Measurements from ENCODE around the gene CXCL13.
"Not testable (repeated sequence)": the region's sequence is repeated elsewhere in the genome, so short reads cannot be mapped to it uniquely, and the experiment has no call there.

The CXCL13 gene, protein sequence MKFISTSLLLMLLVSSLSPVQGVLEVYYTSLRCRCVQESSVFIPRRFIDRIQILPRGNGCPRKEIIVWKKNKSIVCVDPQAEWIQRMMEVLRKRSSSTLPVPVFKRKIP

GRCh38 chr4:77605210-77605902 lies at the start of gene CXCL13:
Gene CXCL13 (plus strand): TSS chr4:77605820. CDS start chr4:77605866, 46 bp downstream.
- Mint-ChIP-seq H3K27ac (no peak within 1 kb of the TSS), H3K4me3 (no peak within 1 kb of the TSS), H3K9me3 (no peaks in the 10 kb centered on the region)

DNA sequence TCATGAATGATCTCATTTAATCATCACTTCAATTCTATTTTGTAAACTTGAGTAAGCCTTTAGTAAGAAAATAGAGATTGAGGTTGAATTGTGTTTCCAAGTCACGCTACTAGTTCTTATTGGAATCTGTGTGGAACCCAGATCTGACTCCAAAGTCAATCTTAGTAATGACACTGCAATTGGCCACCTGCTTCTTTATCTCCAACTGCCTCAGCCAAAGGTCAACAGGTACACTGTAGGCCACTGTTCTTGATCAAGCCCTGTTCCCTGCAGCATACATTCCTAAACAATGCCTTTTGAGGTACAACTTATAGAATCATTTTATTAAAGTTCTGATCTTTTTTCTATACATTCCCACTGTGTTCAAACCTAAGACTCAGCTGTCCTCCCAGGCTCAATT lies 45.5 kb upstream of the CXCL13 start:
- DNase-seq = no peak
- H3K27me3 Mint-ChIP-seq (ENCODE audit: low read depth, poor library complexity) = peaks cover 3% of the 10 kb centered on the region
- H3K36me3 Mint-ChIP-seq (ENCODE audit: low read depth) = no peaks in the 10 kb centered on the region
- TF ChIP-seq, protein P1, sequence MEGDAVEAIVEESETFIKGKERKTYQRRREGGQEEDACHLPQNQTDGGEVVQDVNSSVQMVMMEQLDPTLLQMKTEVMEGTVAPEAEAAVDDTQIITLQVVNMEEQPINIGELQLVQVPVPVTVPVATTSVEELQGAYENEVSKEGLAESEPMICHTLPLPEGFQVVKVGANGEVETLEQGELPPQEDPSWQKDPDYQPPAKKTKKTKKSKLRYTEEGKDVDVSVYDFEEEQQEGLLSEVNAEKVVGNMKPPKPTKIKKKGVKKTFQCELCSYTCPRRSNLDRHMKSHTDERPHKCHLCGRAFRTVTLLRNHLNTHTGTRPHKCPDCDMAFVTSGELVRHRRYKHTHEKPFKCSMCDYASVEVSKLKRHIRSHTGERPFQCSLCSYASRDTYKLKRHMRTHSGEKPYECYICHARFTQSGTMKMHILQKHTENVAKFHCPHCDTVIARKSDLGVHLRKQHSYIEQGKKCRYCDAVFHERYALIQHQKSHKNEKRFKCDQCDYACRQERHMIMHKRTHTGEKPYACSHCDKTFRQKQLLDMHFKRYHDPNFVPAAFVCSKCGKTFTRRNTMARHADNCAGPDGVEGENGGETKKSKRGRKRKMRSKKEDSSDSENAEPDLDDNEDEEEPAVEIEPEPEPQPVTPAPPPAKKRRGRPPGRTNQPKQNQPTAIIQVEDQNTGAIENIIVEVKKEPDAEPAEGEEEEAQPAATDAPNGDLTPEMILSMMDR (IDR thresholded peaks at IDR 0.05) = no peak
- no peak overlapping the region for H3K4me3 Mint-ChIP-seq
- peaks cover 27% of the 10 kb centered on the region for H3K9me3 Mint-ChIP-seq
- H3K27ac Mint-ChIP-seq = no peak overlapping the region
- no peaks in the 10 kb centered on the region for H3K4me1 Mint-ChIP-seq

More at GRCh38 chr4:77605210-77605902, at the start of gene CXCL13:
- Mint-ChIP-seq H3K27me3 (ENCODE audit: low read depth, poor library complexity) (peaks cover 7% of the 10 kb centered on the region), H3K36me3 (ENCODE audit: low read depth) (no peaks in the 10 kb centered on the region), H3K4me1 (peaks cover 8% of the 10 kb centered on the region)
- no peak for DNase-seq
- TF ChIP-seq, protein P1 (IDR thresholded peaks at IDR 0.05) = no peak

GRCh38 chr4:77561720-77562119 lies 43.9 kb upstream of the CXCL13 start:
- peaks cover 24% of the 10 kb centered on the region for H3K9me3 Mint-ChIP-seq
- not testable (repeated sequence) for H3K36me3 Mint-ChIP-seq (ENCODE audit: low read depth); H3K27ac Mint-ChIP-seq; DNase-seq; H3K4me1 Mint-ChIP-seq; H3K27me3 Mint-ChIP-seq (ENCODE audit: low read depth, poor library complexity); H3K4me3 Mint-ChIP-seq

DNA sequence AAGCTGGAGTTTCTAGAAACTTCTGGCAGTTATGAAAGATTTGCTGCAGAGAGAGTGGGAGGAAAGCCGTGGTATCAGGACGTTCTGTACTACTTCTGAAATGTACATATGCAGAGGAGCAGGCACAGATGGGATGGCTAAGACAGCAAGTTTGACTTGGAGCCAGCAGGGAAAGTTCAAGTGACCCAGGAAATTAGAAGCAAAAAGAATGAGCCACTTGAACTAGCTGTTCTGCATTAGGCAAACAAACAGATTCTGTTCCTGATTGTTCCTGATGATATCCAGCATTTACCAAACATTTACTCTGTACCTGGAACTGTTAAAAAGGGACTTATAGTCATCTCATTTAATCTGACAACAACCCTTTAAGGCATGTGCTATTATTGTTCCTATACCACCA lies 41.4 kb upstream of the CXCL13 start:
- H3K27ac Mint-ChIP-seq = no peak overlapping the region
- no peaks in the 10 kb centered on the region for H3K4me1 Mint-ChIP-seq
- H3K4me3 Mint-ChIP-seq = no peak overlapping the region
- no peaks in the 10 kb centered on the region for H3K27me3 Mint-ChIP-seq (ENCODE audit: low read depth, poor library complexity)
- H3K36me3 Mint-ChIP-seq (ENCODE audit: low read depth) = no peaks in the 10 kb centered on the region
- DNase-seq = no peak
- H3K9me3 Mint-ChIP-seq = peaks cover 40% of the 10 kb centered on the region
- TF ChIP-seq, protein P1 (IDR thresholded peaks at IDR 0.05) = no peak

DNA sequence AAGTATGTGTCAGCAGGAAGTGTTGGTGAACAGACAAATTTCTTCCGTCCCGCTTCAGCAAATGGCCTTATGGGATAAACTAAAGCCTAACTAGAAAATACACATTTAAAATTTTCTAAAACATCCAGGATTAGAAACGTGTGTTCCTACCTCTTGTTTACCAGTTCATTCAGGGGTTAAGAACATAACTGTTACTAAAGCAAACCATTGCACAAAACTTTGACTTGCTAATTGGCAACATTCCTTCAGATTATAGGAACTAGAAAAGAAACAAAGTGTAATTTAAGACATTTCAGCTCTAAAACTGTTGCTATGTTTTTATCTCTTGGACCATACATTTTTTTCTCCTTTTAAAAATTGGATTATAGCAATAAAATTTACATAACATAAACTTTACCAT lies 39.5 kb upstream of the CXCL13 start:
- Mint-ChIP-seq H3K9me3 (peaks cover 41% of the 10 kb centered on the region), H3K27ac (no peak overlapping the region), H3K27me3 (ENCODE audit: low read depth, poor library complexity) (no peaks in the 10 kb centered on the region), H3K4me1 (no peaks in the 10 kb centered on the region), H3K4me3 (no peak overlapping the region), H3K36me3 (ENCODE audit: low read depth) (no peaks in the 10 kb centered on the region)
- TF ChIP-seq, protein P1 (IDR thresholded peaks at IDR 0.05) = no peak
- no peak for DNase-seq

DNA sequence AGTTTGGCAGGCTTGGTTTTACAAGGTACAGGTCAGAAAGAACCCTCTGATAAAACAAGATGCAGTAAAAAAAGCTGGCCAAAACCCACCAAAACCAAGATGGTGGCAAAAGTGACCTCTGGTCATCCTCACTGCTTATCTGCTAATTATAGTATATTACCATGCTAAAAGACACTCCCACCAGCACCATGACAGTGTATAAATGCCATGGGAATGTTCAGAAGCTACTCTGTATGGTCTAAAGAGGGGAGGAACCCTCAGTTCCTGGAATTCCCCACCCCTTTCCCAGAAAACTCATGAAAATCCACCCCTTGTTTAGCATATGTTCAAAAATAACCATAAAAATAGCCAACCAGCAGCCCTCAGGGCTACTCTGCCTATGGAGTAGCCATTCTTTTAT lies 38.1 kb upstream of the CXCL13 start:
- no peak for DNase-seq
- Mint-ChIP-seq H3K9me3 (peaks cover 53% of the 10 kb centered on the region), H3K4me3 (no peak overlapping the region), H3K4me1 (no peaks in the 10 kb centered on the region), H3K27ac (no peak overlapping the region), H3K36me3 (ENCODE audit: low read depth) (no peaks in the 10 kb centered on the region), H3K27me3 (ENCODE audit: low read depth, poor library complexity) (no peaks in the 10 kb centered on the region)
- TF ChIP-seq, protein P1 (IDR thresholded peaks at IDR 0.05) = no peak

- not testable (repeated sequence) for H3K27me3 Mint-ChIP-seq (ENCODE audit: low read depth, poor library complexity); H3K4me1 Mint-ChIP-seq; H3K27ac Mint-ChIP-seq; H3K4me3 Mint-ChIP-seq; H3K36me3 Mint-ChIP-seq (ENCODE audit: low read depth); DNase-seq
- peaks cover 58% of the 10 kb centered on the region for H3K9me3 Mint-ChIP-seq
Measured at GRCh38 chr4:77570508-77571214, 35.0 kb upstream of the CXCL13 start.

Data from nephron progenitor cell (in vitro differentiated cells).